Measurements from ENCODE around the gene MAVS.

DNA sequence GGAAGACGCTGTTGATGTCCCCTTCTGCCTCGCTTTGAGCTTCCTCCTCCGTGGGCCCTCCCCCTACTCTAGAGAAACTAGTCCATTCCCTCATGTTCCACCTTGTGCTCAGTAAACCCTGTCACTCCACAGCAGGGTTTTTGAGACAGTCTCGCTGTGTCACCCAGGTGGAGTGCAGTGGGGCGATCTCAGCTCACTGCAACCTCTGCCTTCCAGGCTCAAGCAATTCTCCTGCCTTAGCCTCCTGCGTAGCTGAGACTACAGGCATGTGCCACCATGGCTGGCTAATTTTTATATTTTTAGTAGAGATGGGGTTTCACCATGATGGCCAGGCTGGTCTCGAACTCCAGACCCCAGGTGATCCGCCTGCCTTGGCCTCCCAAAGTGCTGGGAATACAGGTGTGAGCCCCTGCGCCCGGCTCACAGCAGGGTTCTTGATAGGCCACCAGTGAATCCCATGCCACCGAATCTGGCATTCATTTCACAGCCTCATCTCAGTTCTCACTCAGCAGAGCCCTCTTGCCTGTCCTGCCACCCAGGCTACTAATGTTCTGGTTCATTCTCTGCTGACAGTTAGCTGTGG lies 78.6 kb downstream of the MAVS start:
- TF ChIP-seq CTCF (IDR thresholded peaks at IDR 0.05; ENCODE audit: low read length) (no peak), EZH2 (optimal IDR thresholded peaks at IDR 0.05; ENCODE audit: low read depth, low read length) (no peak), EZH2phosphoT487 (IDR thresholded peaks at IDR 0.05; ENCODE audit: low read length) (no peak)
